CD4-positive, alpha-beta memory T cell (primary cell): ENCODE measurements around the gene KRR1. TPM values are rescaled to one million over a fixed set of nuclear protein-coding genes. Genes with fewer than 3 reads are reported as not detected.
"Not testable (repeated sequence)": the region's sequence is repeated elsewhere in the genome, so short reads cannot be mapped to it uniquely, and the experiment has no call there.

Experiments
- CTCF ChIA-PET: fragments of 350-600 bp; sonication (Branson Sonifier 250); formaldehyde crosslinking; loops from one replicate; lab custom pipeline; 2021; ENCODE audit warnings: inconsistent platforms; ENCODE audit not compliant: partially characterized antibody; lab: Charles Lee
- POLR2A ChIA-PET: fragments of 350-600 bp; sonication (Branson Sonifier 250); formaldehyde crosslinking; loops from one replicate; lab custom pipeline; 2021; ENCODE audit not compliant: partially characterized antibody; lab: Charles Lee
- DNase-seq, 5 donors: peaks; one replicate each; pipeline versions ENCODE4 v3.0.0 to v3.0.0-alpha.2; 2020 to 2022; ENCODE audit warnings: mixed read lengths in 1 of 5
- H3K27ac ChIP-seq: one replicate; pipeline ENCODE4 v1.7.0; 2013; ENCODE audit warnings: low read depth, low read length
- H3K27me3 ChIP-seq: 2 replicates; pipeline ENCODE4 v1.7.0; 2013; ENCODE audit warnings: mild to moderate bottlenecking, low read length, moderate library complexity; ENCODE audit not compliant: insufficient read depth
- H3K36me3 ChIP-seq: 2 replicates; pipeline ENCODE4 v1.7.0; 2013; ENCODE audit warnings: mild to moderate bottlenecking, low read length, moderate library complexity; ENCODE audit not compliant: insufficient read depth
- H3K4me1 ChIP-seq: 2 replicates; pipeline ENCODE4 v1.7.0; 2013; ENCODE audit warnings: mild to moderate bottlenecking, low read length, moderate library complexity; ENCODE audit not compliant: insufficient read depth
- H3K4me3 ChIP-seq, 2 donors: one replicate each; pipeline ENCODE4 v1.7.0; 2013; ENCODE audit warnings: low read length in 2 of 2, mild to moderate bottlenecking in 1 of 2
- H3K9me3 ChIP-seq, 2 donors: one replicate each; pipeline ENCODE4 v1.7.0; 2013; ENCODE audit warnings: low read length in 2 of 2, control low read depth in 1 of 2; ENCODE audit not compliant: control insufficient read depth in 1 of 2
- H3K27ac Mint-ChIP-seq, 7 donors: one replicate each; pipeline ENCODE4 v1.8.0; 2020 to 2021; ENCODE audit warnings: mixed read lengths in 7 of 7, mild to moderate bottlenecking in 6 of 7, inconsistent platforms in 3 of 7, moderate library complexity in 3 of 7
- H3K27me3 Mint-ChIP-seq, 2 donors: one replicate each; pipeline ENCODE4 v1.8.0; 2020 to 2021; ENCODE audit warnings: mixed read lengths in 2 of 2
- H3K36me3 Mint-ChIP-seq, 2 donors: one replicate each; pipeline ENCODE4 v1.8.0; 2020 to 2021; ENCODE audit warnings: mixed read lengths in 2 of 2, inconsistent platforms in 1 of 2, mild to moderate bottlenecking in 1 of 2
- H3K4me1 Mint-ChIP-seq, 4 donors: one replicate each; pipeline ENCODE4 v1.8.0; 2020 to 2021; ENCODE audit warnings: mixed read lengths in 4 of 4, mild to moderate bottlenecking in 1 of 4
- H3K4me3 Mint-ChIP-seq, 8 donors: one replicate each; pipeline ENCODE4 v1.8.0; 2020 to 2021; ENCODE audit warnings: mixed read lengths in 8 of 8, mild to moderate bottlenecking in 7 of 8, moderate library complexity in 6 of 8, inconsistent platforms in 3 of 8
- H3K9me3 Mint-ChIP-seq, 8 donors: one replicate each; pipeline ENCODE4 v1.8.0; 2020 to 2021; ENCODE audit warnings: mixed read lengths in 8 of 8, mild to moderate bottlenecking in 5 of 8, inconsistent platforms in 3 of 8, moderate library complexity in 1 of 8
- intact Hi-C: fragments of 100-400 bp; cut with micrococcal nuclease; formaldehyde crosslinking; loops from one replicate; pipeline ENCODE4 v1.15.1; 2023
- polyA plus RNA-seq, 2 donors: library from polyadenylated mRNA; unstranded; fragments of 300-500 nt; fragmentation: Illumina TruSeq; gene quantifications; one replicate each; pipeline ENCODE4 v1.2.3, GENCODE V29; 2021
- total RNA-seq, 2 experiments: library from RNA; stranded (reverse); gene quantifications; one replicate each; pipeline ENCODE4 v1.2.3, GENCODE V29; 2021

The KRR1 gene
- total and polyA plus RNA-seq, 4 experiments from 2014 or later, result 51.2 to 66.1 (median 62.9) TPM

DNA sequence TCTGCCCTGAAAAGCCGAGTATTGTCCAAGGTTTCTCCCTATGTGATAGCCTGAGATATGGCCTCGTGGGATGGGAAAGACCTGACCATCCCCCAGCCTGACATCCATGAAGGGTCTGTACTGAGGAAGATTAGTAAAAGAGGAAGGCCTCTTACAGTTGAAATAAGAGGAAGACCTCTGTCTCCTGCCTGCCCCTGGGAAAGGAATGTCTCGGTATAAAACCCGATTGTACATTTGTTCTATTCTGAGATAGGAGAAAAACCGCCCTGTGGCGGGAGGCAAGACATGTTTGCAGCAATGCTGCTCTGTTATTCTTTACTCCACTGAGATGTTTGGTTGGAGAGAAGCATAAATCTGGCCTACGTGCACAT lies 66.3 kb downstream of the KRR1 start:
- H3K9me3 ChIP-seq, H3K4me3 Mint-ChIP-seq, DNase-seq, POLR2A ChIA-PET, H3K36me3 Mint-ChIP-seq, H3K27me3 ChIP-seq, H3K27me3 Mint-ChIP-seq, H3K36me3 ChIP-seq, H3K9me3 Mint-ChIP-seq, H3K4me1 Mint-ChIP-seq, H3K4me1 ChIP-seq, intact Hi-C loops, H3K27ac ChIP-seq, H3K4me3 ChIP-seq: not testable (repeated sequence)
- H3K27ac Mint-ChIP-seq, result peak overlapping the region in 1 of 7 donors; percentile 9
- CTCF ChIA-PET, result interaction anchor here (1.3 kb wide), 1 partner anchor 11 kb away, joined by 4 read pairs; no protein-coding TSS in a partner anchor

GRCh38 chr12:75444429-75445136 lies 66.8 kb downstream of the KRR1 start:
- Histone ChIP-seq H3K9me3 (no peaks in the 10 kb centered on the region), H3K27ac (no peak overlapping the region), H3K4me1 (no peaks in the 10 kb centered on the region), H3K4me3 (no peak overlapping the region), H3K36me3 (no peaks in the 10 kb centered on the region), H3K27me3 (no peaks in the 10 kb centered on the region)
- ChIA-PET POLR2A (no interaction called here), CTCF (no interaction called here)
- no peak for DNase-seq
- peaks cover 0 to 5% of the 10 kb centered on the region in 2 donors for H3K36me3 Mint-ChIP-seq
- H3K27me3 Mint-ChIP-seq, result peaks cover 0 to 3% of the 10 kb centered on the region in 2 donors
- H3K4me3 Mint-ChIP-seq, result no peak overlapping the region
- intact Hi-C loops, result no loop called here
- H3K4me1 Mint-ChIP-seq, result peaks cover 0 to 2% (median 0%) of the 10 kb centered on the region in 4 donors
- peak overlapping the region in 1 of 7 donors; percentile 57 for H3K27ac Mint-ChIP-seq
- H3K9me3 Mint-ChIP-seq, result peaks cover 0 to 7% (median 1%) of the 10 kb centered on the region in 8 donors

DNA sequence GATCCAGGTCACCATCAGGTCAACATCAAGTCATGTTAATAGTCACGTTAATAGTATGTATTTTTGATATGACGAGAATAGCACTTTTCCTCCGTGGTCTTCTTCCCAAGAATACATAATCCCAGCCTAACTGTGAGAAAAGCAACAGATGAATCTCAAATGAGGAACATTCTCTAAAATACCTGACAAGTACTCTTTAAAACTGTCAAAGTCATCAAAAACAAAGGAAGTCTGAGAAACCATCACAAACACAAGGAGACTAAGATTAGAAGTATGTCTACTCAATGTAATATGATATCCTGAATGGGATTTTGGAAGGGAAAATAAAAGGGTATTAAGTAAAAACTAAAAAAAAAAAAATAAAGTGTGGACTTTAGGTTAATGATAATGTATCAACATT lies 67.7 kb downstream of the KRR1 start:
- peaks cover 0 to 7% (median under 1%) of the 10 kb centered on the region in 8 donors for H3K9me3 Mint-ChIP-seq
- Histone ChIP-seq H3K27ac (no peak overlapping the region), H3K36me3 (no peaks in the 10 kb centered on the region), H3K27me3 (no peaks in the 10 kb centered on the region), H3K4me3 (no peak overlapping the region), H3K4me1 (peaks cover 1% of the 10 kb centered on the region), H3K9me3 (no peaks in the 10 kb centered on the region)
- ChIA-PET POLR2A (no interaction called here), CTCF (interaction anchor here (1.1 kb wide), 1 partner anchor 42 kb away, joined by 3 read pairs; no protein-coding TSS in a partner anchor)
- no peak for DNase-seq
- intact Hi-C loops, result no loop called here
- H3K27ac Mint-ChIP-seq, result no peak overlapping the region
- H3K36me3 Mint-ChIP-seq, result peaks cover 0 to 5% of the 10 kb centered on the region in 2 donors
- H3K27me3 Mint-ChIP-seq, result peaks cover 0 to 3% of the 10 kb centered on the region in 2 donors
- H3K4me3 Mint-ChIP-seq, result no peak overlapping the region
- peaks cover 2 to 7% (median 3%) of the 10 kb centered on the region in 4 donors for H3K4me1 Mint-ChIP-seq

DNA sequence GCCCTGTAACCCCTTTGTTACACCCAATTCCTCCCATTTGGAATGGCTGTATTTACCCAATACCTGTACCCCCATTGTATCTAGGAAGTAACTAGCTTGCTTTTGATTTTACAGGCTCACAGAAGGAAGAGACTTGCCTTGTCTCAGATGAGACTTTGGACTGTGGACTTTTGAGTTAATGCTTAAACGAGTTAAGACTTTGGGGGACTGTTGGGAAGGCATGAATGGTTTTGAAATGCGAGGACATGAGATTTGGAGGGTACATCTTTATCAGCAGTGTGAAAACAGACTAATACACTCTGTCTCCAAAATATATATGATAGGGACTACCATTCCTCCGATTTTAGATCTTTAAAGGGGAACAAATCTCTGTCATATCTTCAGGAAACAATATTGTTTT lies 69.0 kb downstream of the KRR1 start:
- H3K9me3 ChIP-seq, intact Hi-C loops, H3K27me3 ChIP-seq, DNase-seq, H3K36me3 ChIP-seq, H3K27me3 Mint-ChIP-seq, H3K9me3 Mint-ChIP-seq, H3K27ac ChIP-seq, H3K27ac Mint-ChIP-seq, H3K4me3 ChIP-seq, H3K4me3 Mint-ChIP-seq, H3K36me3 Mint-ChIP-seq: not testable (repeated sequence)
- CTCF ChIA-PET, result interaction anchor here (1.1 to 1.6 kb wide), 2 partner anchors 42 to 43 kb away, joined by 3 to 9 read pairs; no protein-coding TSS in a partner anchor
- H3K4me1 Mint-ChIP-seq, result peaks cover 9 to 16% (median 15%) of the 10 kb centered on the region in 4 donors
- H3K4me1 ChIP-seq, result peaks cover 13% of the 10 kb centered on the region
- POLR2A ChIA-PET, result interaction anchor here (0.7 to 1.3 kb wide), 2 partner anchors 12 to 38 kb away, joined by 3 to 7 read pairs; partner anchors contain the start of gene GLIPR1

DNA sequence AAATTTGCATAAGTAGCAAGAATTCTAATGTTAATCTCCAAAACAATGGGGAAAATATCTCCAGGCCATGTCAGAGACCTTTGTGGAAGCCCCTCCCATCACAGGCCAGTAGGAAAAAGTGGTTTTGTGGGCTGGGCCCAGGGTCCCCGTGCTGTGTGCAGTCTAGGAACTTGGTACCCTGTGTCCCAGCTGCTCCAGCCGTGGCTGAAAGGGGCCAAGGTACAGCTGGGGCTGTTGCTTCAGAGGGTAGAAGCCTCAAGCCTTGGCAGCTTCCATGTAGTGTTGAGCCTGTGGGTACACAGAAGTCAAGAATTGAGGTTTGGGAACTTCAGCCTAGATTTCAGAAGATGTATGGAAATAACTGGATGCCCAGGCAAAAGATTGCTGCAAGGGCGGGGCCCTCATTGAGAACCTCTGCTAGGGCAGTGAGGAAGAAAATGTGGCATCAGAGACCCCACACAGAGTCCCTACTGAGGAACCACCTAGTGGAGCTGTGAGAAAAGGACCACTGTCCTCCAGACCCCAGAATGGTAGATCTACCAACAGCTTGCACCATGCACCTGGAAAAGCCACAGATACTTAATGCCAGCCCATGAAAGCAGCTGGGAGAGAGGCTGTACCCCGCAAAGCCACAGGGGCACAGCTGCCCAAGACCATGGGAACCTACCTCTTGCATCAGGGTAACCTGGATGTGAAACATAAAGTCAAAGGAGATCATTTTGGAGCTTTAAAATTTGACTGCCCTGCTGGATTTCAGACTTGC lies 69.5 kb downstream of the KRR1 start:
- H3K27ac Mint-ChIP-seq, H3K36me3 Mint-ChIP-seq, H3K4me3 Mint-ChIP-seq, H3K27me3 ChIP-seq, H3K9me3 Mint-ChIP-seq, H3K27ac ChIP-seq, H3K36me3 ChIP-seq, DNase-seq, H3K27me3 Mint-ChIP-seq, H3K4me3 ChIP-seq, H3K9me3 ChIP-seq, intact Hi-C loops: not testable (repeated sequence)
- peaks cover 11 to 17% (median 15%) of the 10 kb centered on the region in 4 donors for H3K4me1 Mint-ChIP-seq
- H3K4me1 ChIP-seq, result peaks cover 13% of the 10 kb centered on the region
- POLR2A ChIA-PET, result interaction anchor here (0.7 to 1.3 kb wide), 2 partner anchors 13 to 39 kb away, joined by 3 to 7 read pairs; partner anchors contain the start of gene GLIPR1
- CTCF ChIA-PET, result interaction anchor here (1.6 kb wide), 1 partner anchor 42 kb away, joined by 9 read pairs; no protein-coding TSS in a partner anchor

Other genes starting within 250 kb of the KRR1 start
- gene CAPS2, start 181.3 kb downstream of the KRR1 start, total RNA-seq, result 1 to 10 TPM; 5.8 to 6.2 TPM
- 1 to 10 TPM; 1.5 to 2.4 TPM for gene CAPS2, start 181.3 kb downstream of the KRR1 start, polyA plus RNA-seq
- not detected for gene GLIPR1L1, start 176.9 kb downstream of the KRR1 start, total RNA-seq
- not detected for gene GLIPR1L1, start 176.9 kb downstream of the KRR1 start, polyA plus RNA-seq
- under 1 TPM; 0.47 to 0.55 TPM for gene GLIPR1L2, start 120.5 kb downstream of the KRR1 start, total RNA-seq
- 1 to 10 TPM; 1.7 to 2.5 TPM for gene GLIPR1L2, start 120.5 kb downstream of the KRR1 start, polyA plus RNA-seq
- gene GLIPR1, start 30.9 kb downstream of the KRR1 start, total RNA-seq, result 10 to 100 TPM; 96.1 to 99.8 TPM
- gene GLIPR1, start 30.9 kb downstream of the KRR1 start, polyA plus RNA-seq, result 100 to 1,000 TPM; 159 to 222 TPM